H1 (cell line): Measurements from ENCODE around the gene PMS2. TPM values are rescaled to one million over a fixed set of nuclear protein-coding genes. Genes with fewer than 3 reads are reported as not detected.

Experiments
- BACH1 ChIP-seq: IDR thresholded peaks from 2 replicates; pipeline ENCODE4 v1.6.1; 2012; ENCODE audit warnings: low read length, improper control_type of control experiment
- BRCA1 ChIP-seq: IDR thresholded peaks from 2 replicates; pipeline ENCODE4 v1.6.1; 2012; ENCODE audit warnings: low read depth, low read length, improper control_type of control experiment
- GTF2F1 ChIP-seq: IDR thresholded peaks from 2 replicates; pipeline ENCODE4 v1.6.1; 2012; ENCODE audit warnings: low read depth, low read length, improper control_type of control experiment, borderline replicate concordance
- JUND ChIP-seq: IDR thresholded peaks from 2 replicates; pipeline ENCODE4 v1.6.1; 2011; ENCODE audit warnings: mild to moderate bottlenecking, improper control_type of control experiment, low read length
- POLR2A ChIP-seq, 2 experiments: IDR thresholded peaks; 1 replicate in 1 of 2; 2 replicates in 1 of 2; pipeline ENCODE4 v1.6.1; 2011; ENCODE audit warnings: low read depth in 2 of 2, low read length in 2 of 2, mild to moderate bottlenecking in 2 of 2; ENCODE audit errors: control extremely low read depth in 1 of 2
- SRF ChIP-seq: IDR thresholded peaks from 2 replicates; pipeline ENCODE4 v1.6.1; 2011; ENCODE audit warnings: mild to moderate bottlenecking, low read depth, low read length, moderate library complexity
- polyA plus RNA-seq, 7 experiments: library from polyadenylated mRNA; depleted of rRNA in 3 of 7; stranded (reverse) in 5 of 7; unstranded in 2 of 7; fragments of >200 nt in 5 of 7; fragments of 200-250 nt in 2 of 7; gene quantifications; 1 replicate in 5 of 7; 2 replicates in 1 of 7; 4 replicates in 1 of 7; pipeline versions ENCODE4 v1.2.1 to v1.2.3, GENCODE V29; 2011 to 2013; ENCODE audit warnings: missing spikeins in 2 of 7, mixed read lengths in 2 of 7
- total RNA-seq: library from RNA; stranded (reverse); fragmentation: NEBNext Ultra II Directional; extraction: Animal tissue kit (Norgen Biotek cat#: 25700); gene quantifications from 2 replicates; pipeline ENCODE4 v1.2.1, GENCODE V29; 2021

PMS2 gene
- total and polyA plus RNA-seq, 2 of the 8 experiments (the other 6 are each of a cell fraction or from before 2014, with no cell fraction given) = 4.8 to 12.1 TPM

DNA sequence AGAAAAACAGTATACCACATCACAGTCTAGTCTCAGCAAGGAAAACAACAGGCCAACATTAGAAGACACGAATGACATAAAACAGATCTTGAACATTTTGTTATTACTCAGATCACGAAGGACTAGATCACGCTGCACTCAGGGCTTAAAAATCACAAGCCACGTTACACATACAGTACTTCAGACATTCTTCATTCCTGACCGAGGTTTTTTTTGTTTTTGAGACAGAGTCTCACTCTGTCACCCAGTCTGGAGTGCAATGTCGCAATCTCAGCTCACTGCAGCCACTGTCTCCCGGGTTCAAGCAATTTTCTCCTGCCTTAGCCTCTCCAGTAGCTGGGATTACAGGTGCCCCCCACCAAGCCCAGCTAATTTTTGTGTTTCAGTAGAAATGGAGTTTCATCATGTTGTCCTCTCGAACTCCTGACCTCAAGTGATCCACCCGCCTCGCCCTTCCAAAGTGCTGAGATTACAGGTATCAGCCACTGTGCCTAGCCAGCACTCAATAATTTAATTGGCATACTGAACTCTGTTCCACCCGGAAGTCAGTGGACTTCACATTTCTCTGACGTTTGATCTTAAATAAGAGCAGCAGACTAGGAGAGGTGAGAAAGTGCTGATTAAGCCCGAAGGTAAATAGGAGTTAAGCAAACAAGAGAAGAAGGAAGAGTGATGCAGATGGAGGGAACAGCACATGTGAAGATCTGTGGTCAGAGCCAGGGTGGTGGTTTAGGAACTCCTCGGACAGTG is 3.7 kb upstream of the PMS2 start (continued):
- TF ChIP-seq GTF2F1 = no peak
- TF ChIP-seq BRCA1 = no peak
- no peak for TF ChIP-seq SRF
- no peak for TF ChIP-seq JUND
- no peak for TF ChIP-seq POLR2A (IDR thresholded peaks at IDR 0.05; ENCODE audit: control extremely low read depth in 1 of 2, low read depth in 2 of 2, low read length in 2 of 2)
- no peak for TF ChIP-seq BACH1
